OCI-LY1 (cell line): ENCODE results near the gene CACNB2.
A peak's percentile ranks its signal among the peaks of the same experiment; 100 is the strongest.

Experiments used
- H2AFZ ChIP-seq: fragments of 200-600 bp; sonication (generic), shearing (Covaris generic); 2 replicates; pipeline ENCODE4 v1.6.0; 2014; ENCODE audit warnings: antibody characterized with exemption, mild to moderate bottlenecking, low read length
- H3F3A ChIP-seq: fragments of 200-600 bp; sonication (generic), shearing (Covaris generic); 2 replicates; pipeline ENCODE4 v1.6.0; 2014; ENCODE audit warnings: mild to moderate bottlenecking, antibody characterized with exemption, low read length, moderate library complexity; ENCODE audit not compliant: insufficient read depth
- H3K27ac ChIP-seq: fragments of 200-600 bp; sonication (generic); 2 replicates; pipeline ENCODE4 v1.5.1; 2014; ENCODE audit warnings: low read length, mixed run types, mild to moderate bottlenecking, low read depth; ENCODE audit not compliant: poor library complexity, severe bottlenecking
- H3K27me3 ChIP-seq: fragments of 200-600 bp; sonication (generic); 2 replicates; pipeline ENCODE4 v1.6.0; 2014; ENCODE audit warnings: antibody characterized with exemption, mild to moderate bottlenecking, low read length, moderate library complexity; ENCODE audit not compliant: insufficient read depth
- H3K36me3 ChIP-seq: fragments of 200-600 bp; sonication (generic); 2 replicates; pipeline ENCODE4 v1.6.1; 2014; ENCODE audit warnings: mild to moderate bottlenecking, antibody characterized with exemption, low read length, moderate library complexity, mixed read lengths; ENCODE audit not compliant: insufficient read depth
- H3K4me1 ChIP-seq: fragments of 200-600 bp; sonication (generic); 2 replicates; pipeline ENCODE4 v1.5.1; 2014; ENCODE audit warnings: mild to moderate bottlenecking, low read length, moderate library complexity; ENCODE audit not compliant: insufficient read depth, severe bottlenecking
- H3K4me2 ChIP-seq: fragments of 200-600 bp; sonication (generic), shearing (Covaris generic); 2 replicates; pipeline ENCODE4 v1.6.1; 2014; ENCODE audit warnings: low read length
- H3K4me3 ChIP-seq: fragments of 200-600 bp; sonication (generic); 2 replicates; pipeline ENCODE4 v1.5.1; 2014; ENCODE audit warnings: low read length, low read depth, mild to moderate bottlenecking, mixed read lengths; ENCODE audit not compliant: poor library complexity, severe bottlenecking
- H3K79me2 ChIP-seq: fragments of 200-600 bp; shearing (Covaris generic); 2 replicates; pipeline ENCODE4 v1.6.1; 2016; ENCODE audit warnings: mixed run types, low read length, mixed read lengths; ENCODE audit not compliant: insufficient read depth
- H3K9ac ChIP-seq: fragments of 200-600 bp; sonication (generic), shearing (Covaris generic); 2 replicates; pipeline ENCODE4 v1.6.1; 2014; ENCODE audit warnings: mild to moderate bottlenecking, low read length, mixed read lengths
- H3K9me2 ChIP-seq: fragments of 200-600 bp; sonication (generic), shearing (Covaris generic); 2 replicates; pipeline ENCODE4 v1.6.1; 2014; ENCODE audit warnings: low read depth, mild to moderate bottlenecking, low read length, mixed read lengths
- H3K9me3 ChIP-seq: fragments of 200-600 bp; shearing (Covaris generic); 2 replicates; pipeline ENCODE4 v1.6.1; 2014; ENCODE audit warnings: low read length, mixed read lengths
- H4K20me1 ChIP-seq: fragments of 200-600 bp; sonication (generic), shearing (Covaris generic); 2 replicates; pipeline ENCODE4 v1.6.0; 2016; ENCODE audit warnings: mild to moderate bottlenecking, low read length; ENCODE audit not compliant: insufficient read depth
- CTCF ChIP-seq: fragments of 200-600 bp; sonication (generic), shearing (Covaris generic); IDR thresholded peaks from 2 replicates; pipeline ENCODE4 v1.5.1; 2017; ENCODE audit warnings: mild to moderate bottlenecking, antibody characterized with exemption, low read length, moderate library complexity, mixed read lengths
- EZH2 ChIP-seq: fragments of 200-600 bp; sonication (generic), shearing (Covaris generic); IDR thresholded peaks from 2 replicates; pipeline ENCODE4 v1.8.0; 2017; ENCODE audit warnings: borderline replicate concordance, mixed run types, mild to moderate bottlenecking, antibody characterized with exemption, low read length, moderate library complexity, mixed read lengths

The CACNB2 gene

GRCh38 chr10:18310761-18311160 is 170.5 kb downstream of the CACNB2 start:
- H3K9me3 ChIP-seq = no peaks in the 10 kb centered on the region
- H4K20me1 ChIP-seq = no peaks in the 10 kb centered on the region
- H3K9ac ChIP-seq = no peak overlapping the region
- H3K4me3 ChIP-seq = no peak overlapping the region
- H3K9me2 ChIP-seq = no peaks in the 10 kb centered on the region
- H3F3A ChIP-seq = no peaks in the 10 kb centered on the region
- H3K36me3 ChIP-seq = no peaks in the 10 kb centered on the region
- no peaks in the 10 kb centered on the region for H3K27me3 ChIP-seq
- TF ChIP-seq EZH2 (no peak), CTCF (no peak)
- H3K4me1 ChIP-seq = peaks cover 13% of the 10 kb centered on the region
- H3K27ac ChIP-seq = no peak overlapping the region
- H2AFZ ChIP-seq = no peak overlapping the region
- no peak overlapping the region for H3K4me2 ChIP-seq
- H3K79me2 ChIP-seq = no peaks in the 10 kb centered on the region

GRCh38 chr10:18312374-18313139 is 172.3 kb downstream of the CACNB2 start:
- Histone ChIP-seq H2AFZ (no peak overlapping the region), H3K4me3 (no peak overlapping the region), H4K20me1 (no peaks in the 10 kb centered on the region), H3K79me2 (no peaks in the 10 kb centered on the region), H3K27ac (no peak overlapping the region), H3K9me2 (no peaks in the 10 kb centered on the region), H3F3A (no peaks in the 10 kb centered on the region), H3K4me1 (peaks cover 16% of the 10 kb centered on the region), H3K27me3 (no peaks in the 10 kb centered on the region), H3K9ac (no peak overlapping the region), H3K4me2 (no peak overlapping the region), H3K9me3 (no peaks in the 10 kb centered on the region), H3K36me3 (no peaks in the 10 kb centered on the region)
- TF ChIP-seq CTCF (peak; percentile 75; the same call in 1 of the 2 replicates), EZH2 (no peak)

- no peak overlapping the region for H3K4me2 ChIP-seq
- no peak overlapping the region for H3K27ac ChIP-seq
- H3K4me3 ChIP-seq = no peak overlapping the region
- H3K9ac ChIP-seq = no peak overlapping the region
- no peak overlapping the region for H2AFZ ChIP-seq
- H3K27me3 ChIP-seq = no peaks in the 10 kb centered on the region
- no peaks in the 10 kb centered on the region for H4K20me1 ChIP-seq
- no peaks in the 10 kb centered on the region for H3K9me3 ChIP-seq
- no peaks in the 10 kb centered on the region for H3K79me2 ChIP-seq
- no peaks in the 10 kb centered on the region for H3K36me3 ChIP-seq
- no peak for TF ChIP-seq EZH2
- no peaks in the 10 kb centered on the region for H3F3A ChIP-seq
- H3K9me2 ChIP-seq = no peaks in the 10 kb centered on the region
- H3K4me1 ChIP-seq = peaks cover 16% of the 10 kb centered on the region
Measured at GRCh38 chr10:18313140-18313530, 172.9 kb downstream of the CACNB2 start.

- Histone ChIP-seq H3F3A (no peaks in the 10 kb centered on the region), H3K27ac (no peak overlapping the region), H3K4me1 (peaks cover 16% of the 10 kb centered on the region), H3K27me3 (no peaks in the 10 kb centered on the region), H3K4me3 (no peak overlapping the region), H3K9me2 (no peaks in the 10 kb centered on the region), H3K79me2 (no peaks in the 10 kb centered on the region), H3K36me3 (no peaks in the 10 kb centered on the region), H3K4me2 (no peak overlapping the region), H2AFZ (no peak overlapping the region), H3K9ac (no peak overlapping the region), H3K9me3 (no peaks in the 10 kb centered on the region), H4K20me1 (no peaks in the 10 kb centered on the region)
- TF ChIP-seq EZH2 (no peak), CTCF (no peak)
Measured at GRCh38 chr10:18313626-18314025, 173.4 kb downstream of the CACNB2 start.
